Naive thymus-derived CD4-positive, alpha-beta T cell (primary cell): ENCODE data around the gene GDPD2. TPM values are rescaled to one million over a fixed set of nuclear protein-coding genes. Genes with fewer than 3 reads are reported as not detected.

Source experiments
- ATAC-seq: fragments of 150-1000 bp; cut with Tn5 transposase; 2 replicates; pipeline ENCODE4 v1.10.0; 2021; ENCODE audit warnings: mild to moderate bottlenecking, moderate library complexity
- CTCF ChIA-PET: fragments of 350-600 bp; sonication (Branson Sonifier 250); formaldehyde crosslinking; loops from one replicate; lab custom pipeline; 2021; ENCODE audit warnings: antibody characterized with exemption; lab: Charles Lee
- POLR2A ChIA-PET: fragments of 350-600 bp; sonication (Branson Sonifier 250); formaldehyde crosslinking; loops from one replicate; lab custom pipeline; 2021; ENCODE audit warnings: antibody characterized with exemption, inconsistent platforms; lab: Charles Lee
- DNase-seq, 9 donors: peaks; one replicate each; pipeline versions ENCODE4 v3.0.0 to v3.0.0-alpha.2; 2020 to 2022; ENCODE audit warnings: mixed read lengths in 1 of 9
- H3K27ac ChIP-seq: one replicate; pipeline ENCODE4 v1.7.0; 2013; ENCODE audit warnings: mild to moderate bottlenecking, low read depth, low read length, moderate library complexity
- H3K27me3 ChIP-seq, 2 donors: one replicate each; pipeline ENCODE4 v1.7.0; 2013; ENCODE audit warnings: low read length in 2 of 2, mild to moderate bottlenecking in 2 of 2, moderate library complexity in 2 of 2; ENCODE audit not compliant: control insufficient read depth in 2 of 2, insufficient read depth in 2 of 2
- H3K36me3 ChIP-seq, 3 experiments: 1 replicate in 2 of 3; 2 replicates in 1 of 3; pipeline ENCODE4 v1.7.0; 2013; ENCODE audit warnings: low read length in 3 of 3, mild to moderate bottlenecking in 3 of 3, moderate library complexity in 1 of 3; ENCODE audit not compliant: insufficient read depth in 3 of 3, control insufficient read depth in 2 of 3
- H3K4me1 ChIP-seq, 2 donors: one replicate each; pipeline ENCODE4 v1.7.0; 2013; ENCODE audit warnings: low read length in 2 of 2, mild to moderate bottlenecking in 2 of 2, moderate library complexity in 1 of 2; ENCODE audit not compliant: control insufficient read depth in 2 of 2, insufficient read depth in 2 of 2
- H3K4me3 ChIP-seq: 2 replicates; pipeline ENCODE4 v1.7.0; 2013; ENCODE audit warnings: mild to moderate bottlenecking, low read length
- H3K9me3 ChIP-seq, 3 experiments: 1 replicate in 2 of 3; 2 replicates in 1 of 3; pipeline ENCODE4 v1.7.0; 2013; ENCODE audit warnings: low read length in 3 of 3; ENCODE audit not compliant: control insufficient read depth in 2 of 3
- H3K27ac Mint-ChIP-seq, 9 donors: one replicate each; pipeline ENCODE4 v1.8.0; 2020 to 2022; ENCODE audit warnings: mixed read lengths in 9 of 9, mild to moderate bottlenecking in 8 of 9, moderate library complexity in 5 of 9, inconsistent platforms in 2 of 9
- H3K27me3 Mint-ChIP-seq, 5 donors: one replicate each; pipeline ENCODE4 v1.8.0; 2021 to 2022; ENCODE audit warnings: mixed read lengths in 5 of 5, mild to moderate bottlenecking in 1 of 5
- H3K36me3 Mint-ChIP-seq, 5 donors: one replicate each; pipeline ENCODE4 v1.8.0; 2020 to 2022; ENCODE audit warnings: mixed read lengths in 5 of 5, mild to moderate bottlenecking in 3 of 5, inconsistent platforms in 1 of 5
- H3K4me1 Mint-ChIP-seq, 7 donors: one replicate each; pipeline ENCODE4 v1.8.0; 2020 to 2022; ENCODE audit warnings: mixed read lengths in 7 of 7, mild to moderate bottlenecking in 3 of 7, inconsistent platforms in 1 of 7
- H3K4me3 Mint-ChIP-seq, 10 donors: one replicate each; pipeline ENCODE4 v1.8.0; 2020 to 2022; ENCODE audit warnings: mild to moderate bottlenecking in 10 of 10, mixed read lengths in 10 of 10, moderate library complexity in 6 of 10, inconsistent platforms in 2 of 10
- H3K9me3 Mint-ChIP-seq, 11 donors: one replicate each; pipeline ENCODE4 v1.8.0; 2020 to 2022; ENCODE audit warnings: mixed read lengths in 11 of 11, mild to moderate bottlenecking in 4 of 11, inconsistent platforms in 1 of 11, moderate library complexity in 1 of 11
- intact Hi-C, 2 donors: fragments of 100-400 bp; cut with micrococcal nuclease; formaldehyde crosslinking; loops; one replicate each; pipeline ENCODE4 v1.15.1; 2023
- polyA plus RNA-seq, 2 donors: library from polyadenylated mRNA; unstranded; fragments of 300-500 nt; fragmentation: Illumina TruSeq; gene quantifications; one replicate each; pipeline ENCODE4 v1.2.3, GENCODE V29; 2021
- total RNA-seq, 6 experiments: library from RNA in 5 of 6; stranded (reverse) in 5 of 6; gene quantifications; 1 replicate in 5 of 6; 2 replicates in 1 of 6; pipeline ENCODE4 v1.2.3 and lab custom pipeline; 2021 to 2026

GDPD2 gene
- total and polyA plus RNA-seq, 7 experiments from 2014 or later: 0.29 TPM; not detected in 6

- no peaks in the 10 kb centered on the region for H3K36me3 ChIP-seq
- ChIA-PET POLR2A (interaction anchor here (1.3 kb wide), 1 partner anchor 9 kb away, joined by 4 read pairs; no protein-coding TSS in a partner anchor), CTCF (interaction anchor here (1.2 kb wide), 1 partner anchor 9 kb away, joined by 3 read pairs; no protein-coding TSS in a partner anchor)
- Mint-ChIP-seq H3K27ac (no peak within 1 kb of the TSS), H3K4me1 (peaks cover 0 to 6% (median 0%) of the 10 kb centered on the region in 7 donors), H3K36me3 (no peaks in the 10 kb centered on the region), H3K27me3 (peaks cover 27 to 64% (median 34%) of the 10 kb centered on the region in 5 donors), H3K4me3 (peak within 1 kb of the TSS; percentile 51 to 74 (median 65)), H3K9me3 (no peaks in the 10 kb centered on the region)
- no peaks in the 10 kb centered on the region for H3K27me3 ChIP-seq
- intact Hi-C loops: loop anchor here in 1 of 2 donors (1.0 kb wide), 1 partner anchor 10 kb away; no protein-coding TSS in a partner anchor
- no peaks in the 10 kb centered on the region for H3K4me1 ChIP-seq
- no peak for DNase-seq
- no peak within 1 kb of the TSS for H3K27ac ChIP-seq
- H3K9me3 ChIP-seq: no peaks in the 10 kb centered on the region
- ATAC-seq: peak; percentile 45
- no peak within 1 kb of the TSS for H3K4me3 ChIP-seq
Measured at GRCh38 chrX:70444326-70444945, 21.3 kb downstream of the GDPD2 start, which contains the start of gene DLG3. TSS of gene DLG3 (plus strand) at chrX:70444835. CDS start at chrX:70445202, 367 bp downstream.

GRCh38 chrX:70444946-70445656 lies 22.0 kb downstream of the GDPD2 start:
- ChIA-PET POLR2A (interaction anchor here (1.3 kb wide), 1 partner anchor 10 kb away, joined by 4 read pairs; no protein-coding TSS in a partner anchor), CTCF (no interaction called here)
- H3K9me3 ChIP-seq: no peaks in the 10 kb centered on the region
- ATAC-seq (peak; percentile 40), DNase-seq (no peak)
- Mint-ChIP-seq H3K27ac (no peak overlapping the region), H3K36me3 (no peaks in the 10 kb centered on the region), H3K4me1 (peaks cover 0 to 5% (median 0%) of the 10 kb centered on the region in 7 donors), H3K4me3 (peak overlapping the region in 7 of 10 donors; percentile 51 to 74 (median 68)), H3K9me3 (no peaks in the 10 kb centered on the region), H3K27me3 (peaks cover 27 to 61% (median 34%) of the 10 kb centered on the region in 5 donors)
- no peak overlapping the region for H3K4me3 ChIP-seq
- H3K27me3 ChIP-seq: no peaks in the 10 kb centered on the region
- intact Hi-C loops: loop anchor here in 1 of 2 donors (1.0 kb wide), 1 partner anchor 11 kb away; no protein-coding TSS in a partner anchor
- no peak overlapping the region for H3K27ac ChIP-seq
- no peaks in the 10 kb centered on the region for H3K36me3 ChIP-seq
- no peaks in the 10 kb centered on the region for H3K4me1 ChIP-seq

DNA sequence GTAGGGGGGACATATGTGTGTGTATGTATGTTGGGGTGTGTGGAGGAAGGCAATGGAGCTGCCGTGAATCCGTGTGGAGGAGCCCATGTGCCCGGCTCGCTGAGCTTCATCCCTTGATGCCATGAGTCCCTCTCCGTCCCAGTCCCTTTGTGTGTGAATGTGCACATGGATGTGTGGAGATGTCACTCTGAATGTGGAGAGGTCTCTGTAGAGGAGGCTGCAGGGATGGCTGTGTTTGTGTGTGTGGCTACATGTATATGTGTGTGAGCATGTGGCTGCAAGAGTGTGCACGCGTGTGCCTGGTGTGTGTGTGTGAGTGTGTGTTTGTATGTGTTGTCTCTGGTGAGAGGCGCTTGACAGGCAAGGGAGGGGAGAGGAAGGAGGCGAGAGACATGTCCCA lies 22.8 kb downstream of the GDPD2 start:
- Histone ChIP-seq H3K27me3 (no peaks in the 10 kb centered on the region), H3K4me1 (no peaks in the 10 kb centered on the region), H3K4me3 (no peak overlapping the region), H3K36me3 (no peaks in the 10 kb centered on the region), H3K27ac (no peak overlapping the region), H3K9me3 (no peaks in the 10 kb centered on the region)
- DNase-seq (no peak), ATAC-seq (no peak)
- H3K27me3 Mint-ChIP-seq: peaks cover 24 to 54% (median 32%) of the 10 kb centered on the region in 5 donors
- no peaks in the 10 kb centered on the region for H3K9me3 Mint-ChIP-seq
- H3K36me3 Mint-ChIP-seq: no peaks in the 10 kb centered on the region
- peak overlapping the region in 4 of 10 donors; percentile 14 to 48 (median 36) for H3K4me3 Mint-ChIP-seq
- H3K4me1 Mint-ChIP-seq: peaks cover 0 to 5% (median 0%) of the 10 kb centered on the region in 7 donors
- no peak overlapping the region for H3K27ac Mint-ChIP-seq
- ChIA-PET POLR2A (no interaction called here), CTCF (no interaction called here)
- intact Hi-C loops: no loop called here

DNA sequence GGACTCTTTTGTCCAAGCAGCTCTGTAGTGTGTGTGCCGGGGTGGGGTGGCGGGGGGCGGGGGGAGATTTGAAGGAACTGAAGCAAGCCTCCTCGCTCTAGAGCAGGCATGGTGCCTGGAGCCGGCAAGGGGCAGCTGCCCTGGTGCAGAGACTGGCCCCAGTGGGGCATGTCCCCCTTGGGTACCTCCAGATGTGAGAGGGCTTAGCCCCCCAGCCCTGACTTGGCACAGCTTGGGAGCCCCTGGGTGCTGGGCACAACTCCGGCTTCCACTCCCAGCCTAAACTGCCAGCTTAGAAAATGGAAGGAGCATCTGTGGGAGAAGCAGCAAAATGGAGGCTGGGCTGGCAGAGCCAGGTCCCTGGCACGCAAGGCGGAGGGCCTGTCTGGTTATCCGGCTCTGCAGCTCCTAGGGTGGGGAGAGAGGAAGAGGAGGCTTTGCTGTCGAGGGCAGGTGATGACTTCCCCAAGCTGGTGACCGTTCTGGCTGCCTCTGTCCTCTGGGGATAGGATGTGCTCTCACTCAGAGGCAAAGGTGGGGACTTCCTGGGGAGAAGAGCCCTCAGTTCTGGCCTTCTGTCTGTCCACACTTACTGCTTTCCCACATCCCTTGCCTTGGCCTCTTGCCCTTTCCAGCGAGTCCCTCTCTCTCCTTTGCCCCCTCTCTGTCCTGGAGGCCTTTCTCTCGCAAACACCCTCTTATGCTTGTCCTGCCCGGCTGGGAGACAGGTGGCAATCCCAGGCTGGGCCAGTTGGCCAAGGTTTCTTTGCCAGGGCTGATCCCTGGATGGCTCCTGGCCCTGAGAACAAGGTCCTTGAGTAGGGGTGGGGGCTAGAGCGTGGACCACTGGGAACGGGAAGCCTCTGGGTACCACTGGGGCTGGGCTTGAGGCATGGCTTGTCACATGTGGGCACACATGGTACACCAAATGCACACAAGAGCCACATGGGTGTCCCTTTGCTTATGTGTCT lies 23.6 kb downstream of the GDPD2 start:
- no peak for DNase-seq
- Histone ChIP-seq H3K36me3 (no peaks in the 10 kb centered on the region), H3K4me3 (no peak overlapping the region), H3K27ac (no peak overlapping the region), H3K4me1 (no peaks in the 10 kb centered on the region), H3K9me3 (no peaks in the 10 kb centered on the region), H3K27me3 (no peaks in the 10 kb centered on the region)
- POLR2A ChIA-PET: no interaction called here
- no peaks in the 10 kb centered on the region for H3K36me3 Mint-ChIP-seq
- H3K9me3 Mint-ChIP-seq: no peaks in the 10 kb centered on the region
- no peak overlapping the region for H3K27ac Mint-ChIP-seq
- CTCF ChIA-PET: no interaction called here
- no peak overlapping the region for H3K4me3 Mint-ChIP-seq
- ATAC-seq: no peak
- peaks cover 18 to 47% (median 26%) of the 10 kb centered on the region in 5 donors for H3K27me3 Mint-ChIP-seq
- peaks cover 0 to 6% (median 0%) of the 10 kb centered on the region in 7 donors for H3K4me1 Mint-ChIP-seq
- intact Hi-C loops: no loop called here

DNA sequence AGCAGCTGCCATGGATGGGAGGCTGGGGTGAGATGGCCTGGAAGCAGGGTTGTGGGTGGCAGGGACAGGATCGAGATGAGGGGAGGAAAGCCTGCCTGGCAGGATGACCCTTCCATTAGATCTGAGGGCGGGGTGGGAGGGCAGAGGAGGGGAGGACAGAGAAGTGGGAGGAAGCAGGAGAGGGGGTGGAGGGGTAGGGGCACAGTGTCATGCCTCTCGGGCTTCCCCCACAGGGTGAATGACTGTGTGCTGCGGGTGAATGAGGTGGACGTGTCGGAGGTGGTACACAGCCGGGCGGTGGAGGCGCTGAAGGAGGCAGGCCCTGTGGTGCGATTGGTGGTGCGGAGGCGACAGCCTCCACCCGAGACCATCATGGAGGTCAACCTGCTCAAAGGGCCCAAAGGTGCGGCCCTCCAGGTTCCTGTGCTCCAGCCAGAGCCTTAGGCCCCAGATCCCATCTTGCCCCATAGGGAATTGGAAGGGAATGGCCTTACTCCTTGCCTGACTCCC lies 26.4 kb downstream of the GDPD2 start:
- H3K4me3 ChIP-seq: no peak overlapping the region
- Mint-ChIP-seq H3K27ac (no peak overlapping the region), H3K27me3 (peaks cover 5 to 22% (median 7%) of the 10 kb centered on the region in 5 donors), H3K4me3 (no peak overlapping the region), H3K9me3 (no peaks in the 10 kb centered on the region), H3K4me1 (peaks cover 12 to 26% (median 17%) of the 10 kb centered on the region in 7 donors), H3K36me3 (no peaks in the 10 kb centered on the region)
- DNase-seq (no peak), ATAC-seq (no peak)
- no peaks in the 10 kb centered on the region for H3K27me3 ChIP-seq
- H3K4me1 ChIP-seq: peaks cover 4 to 7% of the 10 kb centered on the region in 2 donors
- ChIA-PET CTCF (interaction anchor here (0.6 kb wide), 1 partner anchor 14 kb away, joined by 4 read pairs; no protein-coding TSS in a partner anchor), POLR2A (no interaction called here)
- no peak overlapping the region for H3K27ac ChIP-seq
- intact Hi-C loops: no loop called here
- H3K9me3 ChIP-seq: no peaks in the 10 kb centered on the region
- no peaks in the 10 kb centered on the region for H3K36me3 ChIP-seq
